ENCODE data around the gene JAK2.

The JAK2 gene

GRCh38 chr9:5110867-5111681 lies 126.0 kb downstream of the JAK2 start:
- H3K4me3 ChIP-seq (replicated peaks in 1 of 2; ENCODE audit: low read depth in 2 of 2, low read length in 2 of 2), result no peak overlapping the region
- TF ChIP-seq CTCF (IDR thresholded peaks at IDR 0.05; ENCODE audit: low read depth, low read length), result no peak
- no peak for DNase-seq (ENCODE audit: low read depth in 2 of 2)

GRCh38 chr9:5111696-5112095 lies 126.6 kb downstream of the JAK2 start:
- no peak for DNase-seq (ENCODE audit: low read depth in 2 of 2)
- TF ChIP-seq CTCF (IDR thresholded peaks at IDR 0.05; ENCODE audit: low read depth, low read length), result no peak
- H3K4me3 ChIP-seq (replicated peaks in 1 of 2; ENCODE audit: low read depth in 2 of 2, low read length in 2 of 2), result no peak overlapping the region

GRCh38 chr9:5112109-5112592 lies 127.1 kb downstream of the JAK2 start:
- H3K4me3 ChIP-seq (replicated peaks in 1 of 2; ENCODE audit: low read depth in 2 of 2, low read length in 2 of 2), result no peak overlapping the region
- no peak for TF ChIP-seq CTCF (IDR thresholded peaks at IDR 0.05; ENCODE audit: low read depth, low read length)
- no peak for DNase-seq (ENCODE audit: low read depth in 2 of 2)

- TF ChIP-seq CTCF (IDR thresholded peaks at IDR 0.05; ENCODE audit: low read depth, low read length), result no peak
- DNase-seq (ENCODE audit: low read depth in 2 of 2), result no peak
These were observed 127.6 kb downstream of the JAK2 start for GRCh38 chr9:5112646-5113045.

GRCh38 chr9:5113523-5113922 lies 128.5 kb downstream of the JAK2 start:
- DNase-seq (ENCODE audit: low read depth in 2 of 2), result no peak
- no peak for TF ChIP-seq CTCF (IDR thresholded peaks at IDR 0.05; ENCODE audit: low read depth, low read length)
- H3K4me3 ChIP-seq (replicated peaks in 1 of 2; ENCODE audit: low read depth in 2 of 2, low read length in 2 of 2), result no peak overlapping the region

More at GRCh38 chr9:5112646-5113045, 127.6 kb downstream of the JAK2 start:
- H3K4me3 ChIP-seq (replicated peaks in 1 of 2; ENCODE audit: low read depth in 2 of 2, low read length in 2 of 2), result no peak overlapping the region

GRCh38 chr9:5113994-5114748 lies 129.1 kb downstream of the JAK2 start:
- no peak for TF ChIP-seq CTCF (IDR thresholded peaks at IDR 0.05; ENCODE audit: low read depth, low read length)
- no peak overlapping the region for H3K4me3 ChIP-seq (replicated peaks in 1 of 2; ENCODE audit: low read depth in 2 of 2, low read length in 2 of 2)
- no peak for DNase-seq (ENCODE audit: low read depth in 2 of 2)

Data from cardiac fibroblast (primary cell).